HEK293T (cell line): ENCODE data around the gene KRTAP6-2.

ENCODE experiments used
- CTCF ChIA-PET: fragments of 350-600 bp; formaldehyde crosslinking; extraction: SDS; loops from one replicate; lab custom pipeline; 2021; ENCODE audit warnings: antibody characterized with exemption, inconsistent platforms; lab: Yijun Ruan, JAX
- POLR2A ChIA-PET: fragments of 350-600 bp; formaldehyde crosslinking; extraction: SDS; loops from one replicate; lab custom pipeline; 2020; ENCODE audit warnings: antibody characterized with exemption, inconsistent platforms; lab: Yijun Ruan, JAX
- DNase-seq: peaks from one replicate; pipeline ENCODE4 v3.0.0; 2012; ENCODE audit warnings: mixed read lengths; ENCODE audit errors: extremely low spot score
- ARNT ChIP-seq: fragments of 450-650 bp; IDR thresholded peaks from 2 replicates; pipeline ENCODE4 v1.6.1; 2017; ENCODE audit warnings: mild to moderate bottlenecking
- BHLHE40 ChIP-seq: fragments of 450-650 bp; IDR thresholded peaks from 2 replicates; pipeline ENCODE4 v1.6.1; 2016; ENCODE audit warnings: mild to moderate bottlenecking, moderate library complexity, borderline replicate concordance
- CTBP1 ChIP-seq: fragments of 450-650 bp; IDR thresholded peaks from 2 replicates; pipeline ENCODE4 v1.6.1; 2016; ENCODE audit warnings: borderline replicate concordance
- ELF4 ChIP-seq: fragments of 450-650 bp; IDR thresholded peaks from 2 replicates; pipeline ENCODE4 v1.6.1; 2017; ENCODE audit warnings: antibody characterized with exemption
- FOXA1 ChIP-seq: fragments of 450-650 bp; IDR thresholded peaks from 2 replicates; pipeline ENCODE4 v1.6.1; 2016; ENCODE audit warnings: mild to moderate bottlenecking
- FOXK2 ChIP-seq: fragments of 450-650 bp; IDR thresholded peaks from 2 replicates; pipeline ENCODE4 v1.6.1; 2016; ENCODE audit warnings: mild to moderate bottlenecking
- FOXM1 ChIP-seq: fragments of 450-650 bp; IDR thresholded peaks from 2 replicates; pipeline ENCODE4 v1.6.1; 2017; ENCODE audit warnings: mild to moderate bottlenecking, borderline replicate concordance
- HDGF ChIP-seq: fragments of 450-650 bp; IDR thresholded peaks from 2 replicates; pipeline ENCODE4 v1.6.1; 2017; ENCODE audit warnings: antibody characterized with exemption, borderline replicate concordance
- L3MBTL2 ChIP-seq: fragments of 450-650 bp; conservative IDR thresholded peaks from 2 replicates; pipeline ENCODE4 v1.6.1; 2016; ENCODE audit warnings: mild to moderate bottlenecking
- LEF1 ChIP-seq: fragments of 450-650 bp; IDR thresholded peaks from 2 replicates; pipeline ENCODE4 v1.6.1; 2017; ENCODE audit warnings: mild to moderate bottlenecking, borderline replicate concordance
- NFRKB ChIP-seq: fragments of 450-650 bp; IDR thresholded peaks from 2 replicates; pipeline ENCODE4 v1.6.1; 2016; ENCODE audit warnings: mild to moderate bottlenecking, moderate library complexity
- SP1 ChIP-seq: fragments of 450-650 bp; IDR thresholded peaks from 2 replicates; pipeline ENCODE4 v1.6.1; 2017
- SUZ12 ChIP-seq: fragments of 450-650 bp; IDR thresholded peaks from 2 replicates; pipeline ENCODE4 v1.6.1; 2016; ENCODE audit warnings: mild to moderate bottlenecking
- TARDBP ChIP-seq: fragments of 450-650 bp; IDR thresholded peaks from 2 replicates; pipeline ENCODE4 v1.6.1; 2016
- ZNF384 ChIP-seq: fragments of 450-650 bp; IDR thresholded peaks from 2 replicates; pipeline ENCODE4 v1.6.1; 2016
- TF ChIP-seq, protein P1 (sequence below): fragments of 450-650 bp; IDR thresholded peaks from 2 replicates; pipeline ENCODE4 v1.6.1; 2016

Gene KRTAP6-2

DNA sequence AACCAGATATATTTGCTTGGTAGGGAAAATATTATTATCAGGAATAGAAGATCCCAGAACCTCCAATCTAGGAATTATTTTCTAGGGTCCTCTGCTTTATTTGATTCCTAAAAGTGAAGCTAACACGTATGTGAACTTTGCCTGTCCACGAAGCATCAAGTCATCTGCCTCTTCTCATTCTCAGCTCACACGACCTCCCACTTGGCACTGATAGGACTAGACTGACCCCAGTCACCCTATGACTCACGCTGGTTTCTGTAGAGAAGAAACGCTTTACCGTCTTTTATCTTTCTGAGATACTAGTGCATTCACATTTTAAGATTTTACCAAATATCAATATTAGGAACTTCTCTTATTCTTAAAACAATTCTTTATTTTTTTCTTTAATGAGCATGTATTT lies 35.6 kb downstream of the KRTAP6-2 start:
- DNase-seq: no peak
- CTCF ChIA-PET: no interaction called here

GRCh38 chr21:30561957-30562356 lies 36.7 kb downstream of the KRTAP6-2 start:
- TF ChIP-seq, protein P1, sequence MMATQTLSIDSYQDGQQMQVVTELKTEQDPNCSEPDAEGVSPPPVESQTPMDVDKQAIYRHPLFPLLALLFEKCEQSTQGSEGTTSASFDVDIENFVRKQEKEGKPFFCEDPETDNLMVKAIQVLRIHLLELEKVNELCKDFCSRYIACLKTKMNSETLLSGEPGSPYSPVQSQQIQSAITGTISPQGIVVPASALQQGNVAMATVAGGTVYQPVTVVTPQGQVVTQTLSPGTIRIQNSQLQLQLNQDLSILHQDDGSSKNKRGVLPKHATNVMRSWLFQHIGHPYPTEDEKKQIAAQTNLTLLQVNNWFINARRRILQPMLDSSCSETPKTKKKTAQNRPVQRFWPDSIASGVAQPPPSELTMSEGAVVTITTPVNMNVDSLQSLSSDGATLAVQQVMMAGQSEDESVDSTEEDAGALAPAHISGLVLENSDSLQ: no peak
- TF ChIP-seq HDGF (no peak), L3MBTL2 (no peak), ARNT (no peak), CTBP1 (no peak), TARDBP (no peak), LEF1 (no peak), ELF4 (no peak), SUZ12 (no peak), FOXK2 (no peak), FOXA1 (no peak), SP1 (no peak), BHLHE40 (no peak), FOXM1 (no peak), ZNF384 (no peak), NFRKB (no peak)
- DNase-seq: no peak
- POLR2A ChIA-PET: no interaction called here
- CTCF ChIA-PET: no interaction called here

More for the DNA sequence above, 35.6 kb downstream of the KRTAP6-2 start:
- POLR2A ChIA-PET: no interaction called here
- TF ChIP-seq NFRKB (no peak), FOXA1 (no peak), ARNT (no peak), CTBP1 (no peak), SP1 (no peak), HDGF (no peak), L3MBTL2 (no peak), BHLHE40 (no peak), FOXM1 (no peak), SUZ12 (no peak), TARDBP (no peak), ELF4 (no peak), LEF1 (no peak), ZNF384 (no peak), FOXK2 (no peak)
- TF ChIP-seq, protein P1: no peak

- POLR2A ChIA-PET: no interaction called here
- no peak for DNase-seq
- CTCF ChIA-PET: no interaction called here
- TF ChIP-seq FOXA1 (no peak), SUZ12 (no peak), CTBP1 (no peak)
Observed at GRCh38 chr21:30561264-30561895, 37.3 kb downstream of the KRTAP6-2 start, which contains the start of gene KRTAP19-7. Gene KRTAP19-7 (minus strand): TSS chr21:30561314. CDS start chr21:30561289, 25 bp downstream.

- ChIA-PET POLR2A (no interaction called here), CTCF (no interaction called here)
- DNase-seq: no peak
- TF ChIP-seq L3MBTL2 (no peak), NFRKB (no peak), CTBP1 (no peak), TARDBP (no peak), HDGF (no peak), FOXM1 (no peak), ARNT (no peak), SUZ12 (no peak), ZNF384 (no peak), SP1 (no peak), LEF1 (no peak), BHLHE40 (no peak), ELF4 (no peak), FOXA1 (no peak), FOXK2 (no peak)
- TF ChIP-seq, protein P1: no peak
Observed at GRCh38 chr21:30555095-30555494, 43.6 kb downstream of the KRTAP6-2 start.

DNA sequence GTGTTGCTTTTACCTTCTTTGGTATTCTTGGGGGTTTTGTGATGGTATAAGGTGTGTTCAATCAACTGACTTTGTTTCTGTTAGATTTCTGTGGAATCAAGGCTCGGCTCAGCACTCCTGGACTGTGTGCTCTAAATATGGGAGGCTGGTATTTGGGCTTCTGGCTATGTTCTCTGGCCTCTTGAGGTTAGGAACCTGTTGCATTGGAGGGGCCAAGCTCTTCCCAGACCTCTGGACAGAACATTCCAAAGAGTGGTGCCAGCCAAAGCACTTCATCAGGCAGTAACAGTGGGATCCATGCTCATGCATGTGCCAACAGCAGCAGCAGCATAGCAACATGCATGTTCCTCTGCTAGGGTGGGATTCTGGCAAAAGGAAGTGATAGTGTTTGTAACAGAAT lies 45.9 kb downstream of the KRTAP6-2 start:
- ChIA-PET POLR2A (no interaction called here), CTCF (no interaction called here)
- TF ChIP-seq ZNF384 (no peak), CTBP1 (no peak), SP1 (no peak), BHLHE40 (no peak), ARNT (no peak), FOXA1 (no peak), TARDBP (no peak), LEF1 (no peak), HDGF (no peak), L3MBTL2 (no peak)
- TF ChIP-seq, protein P1: no peak
- DNase-seq: no peak
